GM21576 (cell line): ENCODE data around the gene PGS1.

Source experiments
- ATAC-seq: cut with Tn5 transposase; IDR thresholded peaks from one replicate; pipeline ENCODE4 v1.9.1; 2021; ENCODE audit warnings: mild to moderate bottlenecking, moderate library complexity; ENCODE audit not compliant: unreplicated experiment

PGS1 gene

GRCh38 chr17:78384479-78385175 is 6.2 kb downstream of the PGS1 start:
- no peak for ATAC-seq

DNA sequence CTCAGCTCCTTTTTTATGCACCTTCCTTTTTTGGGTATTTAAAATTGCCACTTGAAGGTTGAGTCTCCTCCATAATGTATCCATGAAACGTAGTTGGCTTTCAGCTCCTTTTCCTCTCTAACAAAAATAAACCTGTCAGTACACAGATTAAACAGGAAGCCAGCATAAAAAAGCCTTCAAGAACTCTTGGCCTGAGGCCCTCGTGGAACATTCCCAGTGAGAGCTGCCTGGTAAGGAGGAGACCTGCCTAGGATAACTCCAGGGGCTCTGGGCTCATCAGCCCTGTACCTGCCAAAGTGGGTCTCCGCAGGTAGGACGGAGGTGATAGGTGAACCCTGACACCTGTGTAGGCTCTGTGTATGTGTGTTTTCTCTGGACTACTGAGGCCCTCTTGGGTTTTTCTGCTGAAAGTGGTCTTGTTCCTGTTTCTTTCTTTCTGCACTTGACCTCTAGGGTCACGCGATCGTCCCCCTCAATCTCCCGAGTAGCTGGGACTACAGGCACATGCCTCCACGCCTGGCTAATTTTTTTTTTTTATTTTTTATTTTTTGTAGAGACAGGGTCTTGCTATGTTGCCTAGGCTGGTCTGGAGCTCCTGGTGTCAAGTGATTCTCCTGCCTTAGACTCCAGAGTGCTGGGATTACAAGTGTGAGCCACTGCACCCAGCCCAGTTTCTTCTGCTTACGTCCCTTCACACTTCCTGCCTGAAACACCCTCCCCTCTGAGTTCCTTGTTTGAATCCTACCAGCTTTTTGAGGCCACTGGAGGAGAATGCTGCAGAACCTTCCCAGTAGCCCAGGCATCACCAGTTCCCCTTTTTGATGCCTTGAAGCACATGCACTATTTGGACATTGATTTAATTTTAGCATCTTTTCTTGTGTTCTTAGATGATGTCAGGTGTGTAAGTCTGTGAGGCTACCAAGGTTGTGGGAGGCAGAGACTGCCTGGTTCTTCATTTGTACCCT is 9.8 kb downstream of the PGS1 start:
- ATAC-seq: no peak

GRCh38 chr17:78390241-78391050 is 12.0 kb downstream of the PGS1 start:
- no peak for ATAC-seq

DNA sequence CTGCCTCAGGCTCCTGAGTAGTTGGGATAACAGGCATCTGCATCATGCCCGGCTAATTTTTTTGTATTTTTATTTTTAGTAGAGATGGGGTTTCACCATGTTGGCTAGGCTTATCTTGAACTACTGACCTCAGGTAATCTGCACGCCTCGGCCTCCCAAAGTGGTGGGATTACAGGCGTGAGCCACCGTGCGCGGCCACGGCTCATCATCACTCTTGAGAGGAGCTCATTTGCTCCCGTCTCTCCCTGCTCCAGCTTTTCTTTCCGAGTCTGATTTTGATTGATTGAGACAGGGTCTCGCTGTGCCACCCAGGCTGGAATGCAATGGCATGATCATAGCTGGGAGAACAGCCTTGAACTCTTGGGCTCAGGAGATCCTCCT is 12.6 kb downstream of the PGS1 start:
- no peak for ATAC-seq

GRCh38 chr17:78391843-78392242 is 13.4 kb downstream of the PGS1 start:
- no peak for ATAC-seq

DNA sequence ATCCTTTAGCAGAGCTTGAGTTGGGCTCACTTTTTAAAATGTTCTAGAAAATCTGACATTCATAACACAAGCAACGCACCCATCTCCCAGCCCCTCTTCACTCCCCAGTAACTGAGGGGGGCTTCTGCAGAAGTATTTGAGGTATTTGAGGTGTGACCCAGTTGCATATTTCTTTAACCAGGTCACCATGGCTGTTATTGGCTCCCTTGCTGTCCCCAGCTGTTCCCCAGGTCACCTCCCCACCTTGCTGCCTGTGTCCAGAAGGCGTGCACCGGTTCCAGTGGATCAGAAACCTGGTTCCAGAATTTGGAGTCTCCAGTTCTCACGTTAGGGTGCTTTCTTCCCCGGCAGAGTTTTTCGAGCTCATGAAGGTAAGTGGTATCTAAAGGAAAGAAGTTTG is 13.8 kb downstream of the PGS1 start:
- ATAC-seq: no peak

DNA sequence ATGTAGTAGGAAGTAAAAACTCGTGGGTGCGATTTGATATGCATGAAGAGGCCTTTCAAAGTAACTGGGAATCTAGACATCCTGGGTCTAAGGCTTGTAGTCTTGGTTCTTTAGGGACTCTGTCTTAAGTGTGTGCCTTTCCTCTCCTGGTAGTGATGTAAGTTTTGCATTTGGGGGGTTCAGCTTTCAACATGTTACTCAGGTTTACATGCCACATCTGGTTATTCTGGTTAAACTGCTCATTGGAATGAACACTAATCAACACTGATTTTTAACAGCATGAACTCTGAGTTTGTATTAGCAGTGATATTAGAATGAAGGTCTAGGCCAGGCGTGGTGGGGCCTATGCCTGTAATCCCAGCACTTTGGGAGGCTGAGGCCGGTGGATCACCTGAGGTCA is 15.1 kb downstream of the PGS1 start:
- no peak for ATAC-seq

DNA sequence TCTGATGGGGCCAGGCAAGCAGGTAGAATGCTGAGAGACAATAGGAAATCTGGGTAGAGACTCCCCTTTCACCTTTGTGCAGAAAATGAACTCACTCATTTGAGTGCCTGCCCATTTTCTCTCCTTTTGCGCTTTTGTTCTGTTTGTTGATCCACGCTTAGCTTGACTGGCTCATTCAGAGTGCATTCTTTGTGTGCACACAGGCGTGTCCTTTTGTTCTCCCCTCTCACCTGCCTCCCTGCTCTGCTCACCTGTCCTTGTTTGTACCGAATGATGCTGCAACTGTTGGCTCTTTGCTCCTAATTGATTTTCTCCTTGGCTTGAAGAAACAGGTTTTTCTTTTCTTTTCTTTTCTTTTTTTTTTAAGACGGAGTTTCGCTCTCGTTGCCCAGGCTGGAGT is 15.8 kb downstream of the PGS1 start:
- no peak for ATAC-seq

DNA sequence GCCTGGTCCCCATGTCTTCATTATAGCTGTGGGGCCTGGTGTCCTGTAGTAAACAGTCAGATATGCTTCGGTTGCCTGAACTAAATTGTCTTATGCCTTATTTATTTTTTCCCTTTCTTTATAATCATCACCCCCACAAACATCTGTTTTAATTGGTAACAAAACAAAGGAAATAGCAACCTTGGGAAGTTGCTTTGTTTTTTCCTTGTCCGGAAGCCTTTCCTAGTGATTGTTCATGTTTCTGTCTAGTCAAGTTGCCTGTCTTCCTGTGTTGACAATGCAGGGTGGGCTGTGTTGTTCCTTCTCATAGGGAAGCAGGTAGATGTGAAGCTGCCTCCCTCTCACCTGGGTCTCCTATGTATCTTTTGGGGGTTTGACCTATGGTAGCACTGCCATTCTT is 16.7 kb downstream of the PGS1 start:
- no peak for ATAC-seq

DNA sequence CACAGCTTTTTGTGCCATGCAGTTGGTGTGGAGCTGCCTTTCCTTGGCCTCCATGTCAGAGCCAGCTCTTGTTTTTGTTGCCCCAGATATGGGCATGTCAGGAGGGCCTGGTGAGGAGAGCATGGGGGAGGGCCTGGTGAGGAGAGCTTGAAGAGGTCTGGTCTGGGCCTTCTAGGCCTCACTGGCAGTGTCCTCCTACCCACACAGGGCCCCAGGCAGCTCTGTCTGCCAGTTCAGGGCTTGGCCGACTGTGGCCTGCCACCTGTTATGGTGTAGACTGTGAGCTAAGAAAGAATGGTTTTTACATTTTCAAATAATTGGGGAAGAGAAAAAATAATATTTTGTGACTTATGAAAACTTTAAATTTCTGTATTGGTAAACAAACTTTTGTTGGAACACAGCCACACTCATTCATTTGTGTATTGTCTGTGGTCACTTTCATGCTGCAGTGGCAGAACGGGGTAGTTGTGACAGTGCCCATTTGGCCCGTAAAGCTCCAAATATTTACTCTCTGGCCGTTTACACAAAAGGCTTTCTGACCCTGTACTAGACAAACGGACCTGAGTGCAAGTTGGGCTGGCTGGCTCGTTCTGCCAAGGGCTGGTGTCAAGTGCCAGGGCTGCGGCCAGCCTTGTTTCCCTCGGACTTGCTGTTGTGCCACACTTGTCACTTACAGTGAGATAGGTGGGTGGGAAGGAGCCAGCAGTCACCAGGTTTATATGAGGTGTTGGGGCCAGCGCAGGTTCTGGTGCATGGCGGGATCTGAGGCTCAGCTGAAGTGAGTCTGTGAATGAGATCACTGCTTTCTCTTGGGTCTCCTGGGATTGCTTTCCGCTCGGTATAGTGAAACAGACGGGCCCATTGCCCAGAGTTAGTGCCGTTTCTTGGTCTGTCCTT is 18.2 kb downstream of the PGS1 start:
- no peak for ATAC-seq

DNA sequence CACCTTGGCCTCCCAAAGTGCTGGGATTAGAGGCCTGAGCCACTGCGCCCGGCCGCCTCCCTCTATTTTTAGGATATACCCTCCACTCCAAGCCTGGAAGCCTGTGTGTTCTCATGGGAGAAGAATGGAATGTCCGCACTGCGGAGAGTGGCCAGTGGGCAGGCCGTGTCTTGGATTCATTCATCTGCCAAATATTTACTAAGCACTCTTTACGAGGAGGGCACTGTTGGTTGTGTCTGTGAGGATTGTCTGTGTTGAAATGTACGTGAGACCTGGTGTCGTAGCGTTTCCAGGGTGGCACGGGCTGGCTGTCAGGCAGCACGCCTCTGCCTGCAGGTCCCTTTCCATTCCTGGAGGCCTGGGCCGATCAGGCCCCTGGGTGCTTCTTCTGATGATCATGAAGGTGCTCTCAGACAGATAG is 19.2 kb downstream of the PGS1 start:
- ATAC-seq: no peak

DNA sequence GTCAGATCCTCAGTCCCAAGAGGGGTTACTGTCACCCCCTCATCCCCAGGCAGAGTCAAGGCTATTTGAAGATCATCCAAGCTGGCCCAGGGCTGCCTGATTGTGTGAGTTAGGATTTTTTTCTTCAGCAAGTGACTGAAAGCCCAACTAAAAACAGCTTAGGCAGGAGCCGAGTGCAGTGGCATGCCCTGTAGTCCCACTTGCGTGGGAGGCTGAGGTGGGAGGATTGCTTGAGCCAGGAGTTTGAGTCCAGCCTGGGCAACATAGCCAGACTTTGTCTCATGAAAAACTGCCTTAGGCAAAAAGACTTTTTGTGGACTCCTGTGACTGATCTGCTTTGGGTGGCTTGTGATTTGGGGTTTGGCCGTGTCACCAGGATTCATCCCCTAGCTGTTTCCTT is 19.9 kb downstream of the PGS1 start:
- no peak for ATAC-seq

- no peak for ATAC-seq
Observed at GRCh38 chr17:78399028-78399692, 20.7 kb downstream of the PGS1 start.

DNA sequence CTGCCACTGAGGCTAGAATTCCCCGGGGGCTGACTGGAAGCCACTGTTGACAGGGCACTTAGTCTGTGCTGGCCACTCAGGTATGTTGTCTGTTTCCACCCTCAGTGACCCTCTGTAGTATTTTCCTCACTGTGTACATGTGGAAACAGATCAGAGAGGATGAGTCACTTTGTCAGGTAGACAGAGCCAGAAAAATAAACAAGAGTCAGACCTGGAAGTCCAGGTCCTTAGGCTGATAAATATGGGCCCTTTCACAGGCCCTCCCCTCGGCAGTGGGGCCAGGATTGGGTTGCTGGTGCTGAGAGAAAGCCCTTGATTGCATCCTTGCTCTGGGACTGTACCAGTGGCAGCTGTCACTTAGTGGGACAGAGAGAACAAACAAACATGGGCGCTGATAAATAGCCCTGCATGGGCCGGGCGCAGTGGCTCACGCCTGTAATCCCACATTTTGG is 21.3 kb downstream of the PGS1 start:
- no peak for ATAC-seq

GRCh38 chr17:78400581-78401240 is 22.3 kb downstream of the PGS1 start:
- ATAC-seq: no peak

DNA sequence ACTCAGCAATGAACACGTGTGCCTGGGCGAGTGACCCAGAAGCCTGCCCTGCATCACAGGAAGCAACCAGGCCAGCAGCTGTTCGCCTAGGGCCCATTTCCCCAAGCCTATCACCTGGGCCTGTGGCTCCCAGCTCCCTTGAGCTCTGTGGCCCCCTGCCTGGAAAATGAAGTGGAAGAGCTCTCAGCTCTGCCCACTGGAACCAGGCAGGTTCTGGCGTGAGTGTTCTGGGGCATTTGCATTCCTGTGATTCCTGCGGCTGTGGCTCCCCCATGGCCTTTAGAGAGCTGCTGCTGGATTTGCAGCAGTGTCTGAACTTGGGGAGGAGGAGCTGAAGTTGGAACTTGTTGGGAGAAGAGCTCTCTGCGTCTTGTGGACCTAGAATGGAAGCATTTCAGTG is 22.8 kb downstream of the PGS1 start:
- no peak for ATAC-seq

DNA sequence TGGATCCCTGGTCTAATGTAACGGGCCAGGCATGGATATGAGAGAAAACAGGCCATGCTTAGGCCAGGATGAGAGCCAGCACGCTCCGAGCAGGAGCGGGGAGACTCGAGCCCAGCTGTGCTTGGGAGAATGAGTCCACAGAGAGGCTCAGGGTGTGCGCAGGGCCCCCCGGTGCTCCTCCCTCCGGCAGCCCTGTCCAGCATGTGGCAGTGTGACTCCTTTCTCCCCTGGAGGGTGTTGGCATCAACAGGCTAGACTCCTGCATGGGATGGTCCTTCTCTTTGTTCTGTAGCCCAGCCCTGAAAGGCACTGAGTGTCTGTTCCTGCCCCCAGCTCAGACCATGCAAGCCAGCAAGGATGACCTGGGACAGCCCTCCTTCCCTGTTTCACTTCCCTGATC is 23.4 kb downstream of the PGS1 start:
- no peak for ATAC-seq

DNA sequence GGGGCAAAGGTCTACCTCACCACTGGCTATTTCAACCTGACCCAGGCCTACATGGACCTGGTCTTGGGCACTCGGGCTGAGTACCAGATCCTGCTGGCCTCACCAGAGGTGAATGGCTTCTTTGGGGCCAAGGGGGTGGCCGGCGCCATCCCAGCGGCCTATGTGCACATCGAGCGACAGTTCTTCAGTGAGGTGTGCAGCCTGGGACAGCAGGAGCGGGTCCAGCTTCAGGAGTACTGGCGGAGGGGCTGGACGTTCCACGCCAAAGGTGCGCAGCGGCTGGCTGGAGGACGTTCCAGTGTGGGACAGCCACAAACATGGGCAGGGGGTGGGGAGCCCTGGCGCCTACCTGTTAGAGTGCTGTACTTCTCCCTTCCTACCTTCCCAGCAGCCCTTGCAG is 25.4 kb downstream of the PGS1 start:
- no peak for ATAC-seq

- ATAC-seq: no peak
Observed at GRCh38 chr17:78406396-78406795, 27.9 kb downstream of the PGS1 start.
